SK-N-SH treated with all-trans-retinoic acid at 6 μM for 48 hours (cell line): ENCODE measurements around the gene PRKAA1.
A peak's percentile ranks its signal among the peaks of the same experiment; 100 is the strongest.

Source experiments
- ATAC-seq: fragments of 200-7000 bp; cut with Tn5 transposase; 3 replicates; pipeline ENCODE4 v1.9.1; 2020; ENCODE audit warnings: mild to moderate bottlenecking, moderate library complexity
- CREB5 ChIP-seq: fragments of 250-450 bp; sonication (Bioruptor Pico); IDR thresholded peaks from 2 replicates; pipeline ENCODE4 v1.5.1; 2020; ENCODE audit warnings: low read depth, mild to moderate bottlenecking, moderate library complexity
- CSRNP3 ChIP-seq: fragments of 250-450 bp; sonication (Bioruptor Pico); IDR thresholded peaks from 2 replicates; pipeline ENCODE4 v1.5.1; 2021; ENCODE audit warnings: mild to moderate bottlenecking, moderate library complexity
- GLIS3 ChIP-seq: fragments of 250-450 bp; sonication (Bioruptor Pico); IDR thresholded peaks from 2 replicates; pipeline ENCODE4 v1.5.0; 2020; ENCODE audit warnings: mild to moderate bottlenecking, moderate library complexity
- ISL1 ChIP-seq: fragments of 250-450 bp; sonication (Bioruptor Pico); IDR thresholded peaks from 2 replicates; pipeline ENCODE4 v2.1.2; 2022; ENCODE audit warnings: mild to moderate bottlenecking, moderate library complexity
- OSR1 ChIP-seq: fragments of 250-450 bp; sonication (Bioruptor Pico); IDR thresholded peaks from 2 replicates; pipeline ENCODE4 v1.8.0; 2022; ENCODE audit warnings: moderate library complexity, mild to moderate bottlenecking, inconsistent platforms
- PATZ1 ChIP-seq: fragments of 250-450 bp; sonication (Bioruptor Pico); IDR thresholded peaks from 2 replicates; pipeline ENCODE4 v1.8.0; 2020; ENCODE audit warnings: mild to moderate bottlenecking, moderate library complexity, borderline replicate concordance
- POU6F1 ChIP-seq: fragments of 250-450 bp; sonication (Bioruptor Pico); IDR thresholded peaks from 2 replicates; pipeline ENCODE4 v1.8.0; 2021; ENCODE audit warnings: low read depth, mild to moderate bottlenecking, moderate library complexity, borderline replicate concordance
- PPARA ChIP-seq: fragments of 250-450 bp; sonication (Bioruptor Pico); IDR thresholded peaks from 2 replicates; pipeline ENCODE4 v1.5.0; 2020; ENCODE audit warnings: mild to moderate bottlenecking, borderline replicate concordance
- RARB ChIP-seq: fragments of 250-450 bp; sonication (Bioruptor Pico); IDR thresholded peaks from 2 replicates; pipeline ENCODE4 v1.8.0; 2021; ENCODE audit warnings: mild to moderate bottlenecking, moderate library complexity
- SNAI2 ChIP-seq: fragments of 250-450 bp; sonication (Bioruptor Pico); IDR thresholded peaks from 2 replicates; pipeline ENCODE4 v1.5.0; 2020; ENCODE audit warnings: mild to moderate bottlenecking, moderate library complexity
- TCF4 ChIP-seq: fragments of 250-450 bp; sonication (Bioruptor Pico); IDR thresholded peaks from 2 replicates; pipeline ENCODE4 v1.8.0; 2021; ENCODE audit warnings: mild to moderate bottlenecking, moderate library complexity, borderline replicate concordance
- ZC3H10 ChIP-seq: fragments of 250-450 bp; sonication (Bioruptor Pico); IDR thresholded peaks from 2 replicates; pipeline ENCODE4 v1.5.1; 2021; ENCODE audit warnings: mild to moderate bottlenecking, moderate library complexity
- ZFP3 ChIP-seq: fragments of 250-450 bp; sonication (Bioruptor Pico); IDR thresholded peaks from 2 replicates; pipeline ENCODE4 v1.5.0; 2020; ENCODE audit warnings: mild to moderate bottlenecking, moderate library complexity
- ZFP30 ChIP-seq: fragments of 450-650 bp; formaldehyde crosslinking; IDR thresholded peaks from 2 replicates; pipeline ENCODE4 v1.5.0; 2022; ENCODE audit warnings: mild to moderate bottlenecking, moderate library complexity
- ZNF565 ChIP-seq: fragments of 450-650 bp; formaldehyde crosslinking; conservative IDR thresholded peaks from 2 replicates; pipeline ENCODE4 v1.5.0; 2020; ENCODE audit warnings: low read depth, mild to moderate bottlenecking, moderate library complexity

The PRKAA1 gene

GRCh38 chr5:40826489-40827187 lies 28.5 kb upstream of the PRKAA1 start:
- no peak for TF ChIP-seq ZFP30 (CRISPR knock-in tag)
- peak; percentile 80; the same call in 1 of the 2 replicates for TF ChIP-seq CSRNP3
- TF ChIP-seq GLIS3, result no peak
- no peak for TF ChIP-seq ZNF565
- TF ChIP-seq, all 23 proteins: peak for 1

GRCh38 chr5:40825461-40826043 lies 27.4 kb upstream of the PRKAA1 start:
- 0 out of 2 replicates have a peak, but pooled peaks have one; percentile 34 for TF ChIP-seq GLIS3
- ATAC-seq, result peak; percentile 32

More at GRCh38 chr5:40826489-40827187, 28.5 kb upstream of the PRKAA1 start:
- ATAC-seq, result no peak

GRCh38 chr5:40823459-40823858 lies 25.3 kb upstream of the PRKAA1 start:
- peak; percentile 28 for ATAC-seq
- no peak for TF ChIP-seq RARB (CRISPR knock-in tag)
- no peak for TF ChIP-seq CSRNP3
- TF ChIP-seq PPARA (CRISPR knock-in tag), result no peak
- TF ChIP-seq CREB5 (CRISPR knock-in tag), result no peak
- no peak for TF ChIP-seq ZC3H10 (CRISPR knock-in tag)
- TF ChIP-seq OSR1 (CRISPR knock-in tag), result no peak
- no peak for TF ChIP-seq PATZ1 (CRISPR knock-in tag)

GRCh38 chr5:40813698-40814281 lies 15.6 kb upstream of the PRKAA1 start:
- TF ChIP-seq TCF4 (no peak), POU6F1 (no peak), PPARA (CRISPR knock-in tag) (no peak)
- no peak for ATAC-seq

- no peak for TF ChIP-seq ISL1 (CRISPR knock-in tag)
- no peak for TF ChIP-seq ZFP3 (CRISPR knock-in tag)
- no peak for TF ChIP-seq SNAI2 (CRISPR knock-in tag)
- ATAC-seq, result no peak
Measured at GRCh38 chr5:40812125-40812524, 14.0 kb upstream of the PRKAA1 start.
